Left ventricle myocardium superior (tissue), 1 donor: Measurements from ENCODE around the gene DCXR. TPM values are rescaled to one million over a fixed set of nuclear protein-coding genes. Genes with fewer than 3 reads are reported as not detected.

Source experiments
- ATAC-seq: fragments of 200-7000 bp; cut with Tn5 transposase; one replicate; pipeline ENCODE4 v1.9.1; 2020; ENCODE audit warnings: mild to moderate bottlenecking, moderate library complexity
- DNase-seq: peaks from one replicate; pipeline ENCODE4 v3.0.0-alpha.2; 2020
- intact Hi-C: fragments of 100-400 bp; cut with micrococcal nuclease; formaldehyde crosslinking; loops from one replicate; pipeline ENCODE4 v1.11.0; 2022
- total RNA-seq: library from RNA; stranded (reverse); fragmentation: NEBNext Ultra II Directional; extraction: Animal tissue kit (Norgen Biotek cat#: 25700); gene quantifications from one replicate; pipeline ENCODE4 v1.2.1, GENCODE V29; 2021
- donor health status: DM: no; HTN: yes; CAD: no; lungs with severe emphysema.

DCXR gene
- total RNA-seq, 1 donor from 2014 or later: 177 TPM

DNA sequence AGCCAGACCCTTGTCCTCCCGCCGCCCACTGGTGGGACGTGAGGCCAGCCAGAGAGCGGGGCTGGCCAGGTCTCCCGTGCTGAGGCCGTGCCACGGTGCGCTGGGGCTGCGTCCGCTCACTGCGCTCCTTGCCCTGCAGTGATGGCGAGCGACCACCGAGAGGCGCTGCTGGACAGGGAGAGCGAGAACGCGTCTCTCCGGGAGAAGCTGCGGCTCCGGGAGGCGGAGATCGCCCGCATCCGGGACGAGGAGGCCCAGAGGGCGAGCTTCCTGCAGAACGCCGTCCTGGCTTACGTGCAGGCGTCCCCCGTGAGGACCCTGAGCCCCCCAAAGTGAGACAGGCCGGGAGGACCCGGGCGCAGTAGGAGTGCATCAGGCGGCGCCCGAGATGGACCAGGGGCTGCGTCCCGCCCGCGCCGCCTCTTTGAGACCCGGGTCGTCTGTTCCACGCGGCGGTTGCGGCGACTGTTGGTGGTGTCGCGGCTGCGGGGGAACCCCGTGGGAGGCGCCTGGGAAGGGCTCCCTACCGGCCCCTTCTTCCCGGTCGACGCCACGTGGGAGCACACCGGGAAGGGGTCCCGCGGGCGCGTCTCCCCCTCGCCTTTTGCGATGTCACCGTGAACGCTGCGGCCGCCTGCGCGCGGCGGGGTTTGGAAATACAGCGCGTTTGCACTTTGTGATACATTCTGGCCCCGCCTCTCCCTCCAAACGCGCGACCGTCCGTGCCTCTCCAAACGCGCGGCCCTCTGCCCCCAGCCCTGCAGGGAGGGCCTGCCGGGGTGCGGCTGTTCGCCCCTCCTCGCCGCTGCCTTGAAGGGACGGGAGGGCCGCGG lies 6.8 kb downstream of the DCXR start:
- intact Hi-C loops: no loop called here
- DNase-seq: peak; percentile 90
- peak; percentile 87 for ATAC-seq

DNA sequence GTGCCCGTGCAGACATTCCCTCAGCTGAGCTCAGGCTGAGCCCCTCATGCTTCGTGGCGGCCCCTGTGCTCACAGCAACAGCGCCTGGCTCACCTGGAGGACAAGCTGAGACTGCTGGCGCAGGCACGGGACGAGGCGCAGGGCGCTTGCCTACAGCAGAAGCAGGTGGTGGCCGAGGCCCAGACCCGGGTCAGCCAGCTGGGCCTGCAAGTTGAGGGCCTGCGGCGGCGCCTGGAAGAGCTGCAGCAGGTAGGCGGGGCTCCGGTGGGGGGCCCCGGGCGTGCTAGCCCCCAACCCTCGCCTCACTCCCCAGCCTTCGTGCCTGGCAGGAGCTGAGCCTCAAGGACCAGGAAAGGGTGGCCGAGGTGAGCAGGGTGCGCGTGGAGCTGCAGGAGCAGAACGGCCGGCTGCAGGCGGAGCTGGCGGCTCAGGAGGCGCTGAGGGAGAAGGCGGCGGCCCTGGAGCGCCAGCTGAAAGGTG lies 7.5 kb downstream of the DCXR start:
- DNase-seq: no peak
- intact Hi-C loops: loop anchor here (10.0 kb wide), 1 partner anchor 75 kb away; no protein-coding TSS in a partner anchor

DNA sequence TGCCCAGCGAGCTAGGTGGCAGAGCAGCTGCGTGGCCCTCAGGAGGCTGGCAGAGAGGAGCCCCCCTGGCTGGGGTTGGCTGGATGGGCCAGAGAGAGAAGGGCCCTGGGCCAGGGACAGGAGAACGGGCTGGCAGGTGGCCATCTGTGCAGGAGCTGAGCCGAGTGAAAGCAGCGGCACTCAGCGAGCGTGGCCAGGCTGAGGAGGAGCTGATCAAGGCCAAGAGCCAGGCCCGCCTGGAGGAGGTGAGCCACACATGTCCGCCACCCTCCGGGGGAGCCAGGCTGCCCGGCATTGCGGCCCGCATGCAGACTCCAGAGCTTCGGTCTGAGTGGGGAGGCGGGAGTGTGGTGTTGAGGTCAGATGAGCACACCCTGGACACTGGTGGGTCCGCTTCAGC lies 8.1 kb downstream of the DCXR start:
- intact Hi-C loops: loop anchor here (10.0 kb wide), 1 partner anchor 75 kb away; no protein-coding TSS in a partner anchor
- DNase-seq: peak; percentile 83
- ATAC-seq: peak; percentile 51

More for the DNA sequence above, 7.5 kb downstream of the DCXR start:
- peak; percentile 4 for ATAC-seq

DNA sequence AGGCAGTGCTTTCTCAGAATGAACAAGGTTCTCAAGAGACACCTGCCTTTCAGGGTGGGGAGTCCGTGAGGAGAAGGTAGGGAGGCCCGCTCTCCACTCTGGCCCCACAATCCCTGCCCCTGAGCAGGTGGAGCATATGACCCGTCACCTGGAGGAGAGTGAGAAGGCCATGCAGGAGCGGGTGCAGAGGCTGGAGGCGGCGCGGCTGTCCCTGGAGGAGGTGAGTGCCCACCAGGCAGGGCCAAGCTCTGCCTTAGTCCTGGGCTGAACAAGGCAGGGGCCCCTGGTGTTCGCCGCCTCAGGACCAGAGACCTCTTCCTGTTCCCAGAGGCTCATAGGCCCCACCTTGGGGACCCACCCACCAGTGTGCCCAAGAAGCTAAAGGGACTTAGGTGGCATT lies 8.5 kb downstream of the DCXR start:
- ATAC-seq (no peak), DNase-seq (no peak)
- intact Hi-C loops: loop anchor here (10.0 kb wide), 1 partner anchor 74 kb away; no protein-coding TSS in a partner anchor

DNA sequence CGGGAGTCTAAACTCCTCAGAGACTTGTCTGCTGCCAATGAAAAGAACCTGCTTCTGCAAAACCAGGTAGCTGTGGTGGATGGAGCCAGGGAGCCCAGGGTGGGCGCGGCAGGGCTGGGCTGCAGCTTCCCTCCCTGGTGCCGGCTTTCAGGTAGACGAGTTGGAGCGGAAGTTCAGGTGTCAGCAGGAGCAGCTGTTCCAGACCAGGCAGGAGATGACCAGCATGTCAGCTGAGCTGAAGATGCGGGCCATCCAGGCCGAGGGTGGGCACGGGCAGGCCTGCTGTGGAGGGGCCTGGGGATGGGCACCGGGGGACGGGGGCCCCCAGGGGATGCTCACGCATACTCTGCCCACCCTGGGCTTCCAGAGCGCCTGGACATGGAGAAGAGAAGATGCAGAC lies 9.3 kb downstream of the DCXR start:
- no peak for ATAC-seq
- intact Hi-C loops: loop anchor here (10.0 kb wide), 1 partner anchor 73 kb away; no protein-coding TSS in a partner anchor
- DNase-seq: no peak

DNA sequence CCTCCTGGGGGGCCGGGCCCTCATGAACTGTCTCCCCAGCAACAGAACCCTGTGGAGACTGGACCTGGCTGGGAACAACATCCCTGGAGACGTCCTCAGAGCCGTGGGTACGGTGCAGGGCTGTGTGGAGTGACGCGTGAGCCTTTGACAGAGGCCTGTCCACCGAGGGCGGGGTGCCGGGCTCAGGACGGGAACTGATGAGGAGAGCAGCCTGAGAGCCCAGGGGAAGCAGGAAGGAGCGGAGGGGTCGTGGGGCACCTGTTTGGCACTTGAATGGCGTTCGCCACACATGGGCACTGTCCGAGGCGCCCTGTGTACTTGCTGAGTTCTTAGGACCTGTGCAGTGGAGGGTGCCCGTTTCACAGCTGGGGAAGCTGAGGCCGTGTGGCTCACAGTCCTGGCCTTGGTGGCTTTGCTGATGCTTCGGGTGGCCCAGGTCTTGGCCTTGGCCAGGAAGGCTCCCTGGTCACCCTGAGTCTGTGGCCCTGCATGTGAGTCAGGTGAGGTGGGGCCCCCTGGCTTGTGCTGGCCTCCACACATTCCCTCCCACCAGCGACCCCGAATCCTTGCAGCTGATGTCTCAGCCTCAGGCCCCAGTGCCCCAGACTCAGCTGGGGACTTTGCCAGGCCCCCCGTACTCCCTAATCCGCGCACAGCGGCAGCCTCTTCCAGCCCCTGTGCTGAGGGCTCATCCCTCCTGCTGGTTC lies 11.9 kb downstream of the DCXR start:
- no peak for ATAC-seq
- intact Hi-C loops: loop anchor here (10.0 kb wide), 1 partner anchor 71 kb away; no protein-coding TSS in a partner anchor

DNA sequence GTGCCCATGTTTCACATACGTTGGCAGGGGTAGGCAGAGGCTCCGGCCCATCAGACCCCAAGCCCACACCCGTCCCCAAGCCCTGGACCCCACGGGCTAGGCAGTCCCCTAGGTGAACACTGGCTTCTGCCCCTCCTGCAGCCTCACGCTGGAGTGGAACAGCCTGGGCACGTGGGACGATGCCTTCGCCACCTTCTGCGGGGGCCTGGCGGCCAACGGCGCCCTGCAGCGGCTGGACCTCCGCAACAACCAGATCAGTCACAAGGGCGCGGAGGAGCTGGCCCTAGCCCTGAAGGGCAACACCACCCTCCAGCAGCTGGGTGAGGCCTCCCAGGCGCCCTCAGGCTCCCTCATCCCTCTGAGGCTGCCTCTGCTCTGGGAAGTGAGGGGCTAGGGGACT lies 12.6 kb downstream of the DCXR start:
- intact Hi-C loops: loop anchor here (10.0 kb wide), 1 partner anchor 70 kb away; no protein-coding TSS in a partner anchor
- no peak for DNase-seq
- ATAC-seq: no peak

More for the DNA sequence above, 11.9 kb downstream of the DCXR start:
- no peak for DNase-seq

DNA sequence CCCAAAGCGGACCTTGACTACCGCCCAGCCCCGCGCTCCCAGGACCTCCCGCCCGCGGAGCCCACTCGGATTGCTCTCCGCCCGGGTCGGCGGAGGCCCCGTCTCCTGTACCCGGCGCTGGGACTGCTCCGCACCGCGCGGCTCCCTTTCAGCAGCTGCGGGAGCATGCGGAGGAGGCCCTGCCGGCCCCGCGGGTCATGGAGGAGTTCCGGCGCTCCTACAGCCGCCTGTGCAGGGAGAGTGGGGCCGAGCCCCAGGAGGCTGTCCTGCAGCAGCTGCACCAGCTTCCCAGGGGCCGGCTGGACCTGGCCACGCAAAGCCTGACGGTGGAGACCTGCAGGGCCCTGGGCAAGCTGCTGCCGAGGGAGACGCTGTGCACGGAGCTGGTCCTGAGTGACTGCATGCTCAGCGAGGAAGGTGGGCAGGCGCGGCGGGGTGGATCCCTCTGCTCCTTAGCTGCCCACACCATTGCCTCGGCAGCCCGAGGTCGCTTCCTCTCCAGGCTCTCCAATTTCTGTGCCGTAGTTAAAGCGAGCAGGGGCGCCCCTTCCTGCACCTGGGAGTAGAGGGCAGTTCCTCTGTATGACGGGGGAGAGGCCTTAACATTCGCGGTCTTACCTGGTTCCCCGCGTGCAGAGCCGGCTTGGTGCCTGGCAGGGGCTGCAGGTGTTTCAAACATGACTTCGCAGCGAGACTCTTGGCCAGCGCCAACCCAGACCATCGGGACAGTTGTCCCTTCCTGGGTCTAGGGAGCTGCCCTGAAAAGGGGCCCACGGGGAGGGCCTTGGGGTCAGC lies 13.9 kb downstream of the DCXR start:
- intact Hi-C loops: loop anchor here (10.0 kb wide), 1 partner anchor 69 kb away; no protein-coding TSS in a partner anchor
- DNase-seq (no peak), ATAC-seq (peak; percentile 0)

DNA sequence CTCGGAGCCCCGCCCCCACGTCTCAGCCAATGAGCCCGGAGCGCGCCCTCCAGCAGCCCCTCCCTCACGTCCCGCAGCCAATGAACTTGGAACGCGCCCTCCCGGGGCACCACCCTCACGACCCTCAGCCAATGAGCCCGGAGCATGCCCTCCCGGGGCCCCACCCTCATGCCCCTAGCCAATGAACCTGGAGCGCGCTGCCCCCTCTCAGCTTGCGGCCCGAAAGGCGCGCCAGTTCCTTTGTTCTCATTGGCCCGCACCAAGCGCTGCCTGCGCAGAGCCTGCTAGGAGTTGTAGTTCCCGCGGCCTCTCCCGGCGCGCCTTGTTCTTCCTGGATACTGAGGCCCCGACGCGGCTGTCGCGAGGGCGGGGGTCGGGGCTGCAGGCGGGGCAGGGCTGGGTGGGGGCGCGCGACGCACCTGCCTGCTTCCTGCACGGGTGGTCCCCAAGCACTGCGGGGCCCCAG lies 14.5 kb downstream of the DCXR start, which contains the start of gene LRRC45:
Gene LRRC45 (plus strand): TSS at position 325 of the 466 bp plus-strand sequence. CDS start 339 bp downstream, outside the sequence.
- ATAC-seq: peak; percentile 94
- intact Hi-C loops: loop anchor here (10.0 kb wide), 1 partner anchor 68 kb away; no protein-coding TSS in a partner anchor
- peak; percentile 100 for DNase-seq

DNA sequence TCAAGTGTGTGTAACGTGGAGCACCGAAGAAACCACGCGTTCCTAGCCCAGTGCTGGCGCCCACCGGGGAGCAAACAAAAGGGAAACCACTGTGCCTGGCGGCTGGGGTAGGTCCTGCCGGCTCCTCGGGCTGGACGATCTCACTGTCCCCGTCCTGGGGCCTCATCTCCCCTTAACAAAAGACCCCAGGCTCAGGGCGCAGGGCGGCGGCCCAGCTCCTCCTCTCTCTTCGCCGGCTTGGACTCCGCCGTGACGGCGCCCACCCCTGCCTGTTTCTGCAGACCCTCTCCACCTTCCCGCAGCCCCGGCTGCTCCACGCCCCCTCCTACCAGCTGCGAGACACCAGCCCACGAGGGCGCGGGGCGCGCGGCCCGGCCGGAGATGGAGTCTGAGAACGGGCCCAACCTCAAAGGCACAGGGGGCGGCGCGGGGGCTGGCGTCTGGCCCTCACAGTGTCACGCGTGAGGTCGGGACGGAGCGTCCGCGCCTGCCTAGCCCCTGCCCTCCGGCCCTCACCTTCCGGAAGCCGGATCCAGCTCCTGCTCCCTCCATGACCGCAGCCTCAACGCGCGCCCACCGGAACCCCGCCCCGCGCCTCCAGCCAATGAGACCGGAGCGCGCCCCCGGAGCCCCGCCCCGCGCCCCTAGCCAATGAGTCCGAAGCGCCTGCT lies 15.1 kb downstream of the DCXR start, which contains the start of gene CENPX:
Gene CENPX (minus strand): TSS at position 569 of the 671 bp plus-strand sequence. CDS start 17 bp downstream, at position 552.
- DNase-seq (no peak), ATAC-seq (no peak)
- intact Hi-C loops: loop anchor here (10.0 kb wide), 1 partner anchor 68 kb away; no protein-coding TSS in a partner anchor

DNA sequence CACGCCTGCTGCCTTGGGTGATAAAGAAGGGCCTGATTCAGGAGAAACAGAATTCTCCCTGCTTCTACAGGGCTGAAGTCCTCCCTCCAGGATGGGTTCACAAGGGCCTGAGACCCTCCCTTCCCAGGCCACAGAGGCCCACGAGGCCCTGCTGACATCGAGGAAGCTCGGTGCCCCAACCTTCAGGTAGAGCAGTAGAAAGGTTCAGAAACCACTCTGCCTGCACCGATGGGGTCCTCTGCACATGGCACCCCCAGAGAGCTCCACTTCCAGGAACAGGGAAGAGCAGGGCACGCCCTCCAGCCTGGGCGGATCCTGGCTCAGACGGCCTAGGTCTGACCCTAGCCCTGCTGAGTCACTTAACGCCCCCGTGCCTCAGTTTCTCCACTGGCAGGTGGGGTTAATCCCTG lies 15.6 kb downstream of the DCXR start:
- intact Hi-C loops: loop anchor here (10.0 kb wide), 1 partner anchor 67 kb away; no protein-coding TSS in a partner anchor
- DNase-seq (no peak), ATAC-seq (no peak)

DNA sequence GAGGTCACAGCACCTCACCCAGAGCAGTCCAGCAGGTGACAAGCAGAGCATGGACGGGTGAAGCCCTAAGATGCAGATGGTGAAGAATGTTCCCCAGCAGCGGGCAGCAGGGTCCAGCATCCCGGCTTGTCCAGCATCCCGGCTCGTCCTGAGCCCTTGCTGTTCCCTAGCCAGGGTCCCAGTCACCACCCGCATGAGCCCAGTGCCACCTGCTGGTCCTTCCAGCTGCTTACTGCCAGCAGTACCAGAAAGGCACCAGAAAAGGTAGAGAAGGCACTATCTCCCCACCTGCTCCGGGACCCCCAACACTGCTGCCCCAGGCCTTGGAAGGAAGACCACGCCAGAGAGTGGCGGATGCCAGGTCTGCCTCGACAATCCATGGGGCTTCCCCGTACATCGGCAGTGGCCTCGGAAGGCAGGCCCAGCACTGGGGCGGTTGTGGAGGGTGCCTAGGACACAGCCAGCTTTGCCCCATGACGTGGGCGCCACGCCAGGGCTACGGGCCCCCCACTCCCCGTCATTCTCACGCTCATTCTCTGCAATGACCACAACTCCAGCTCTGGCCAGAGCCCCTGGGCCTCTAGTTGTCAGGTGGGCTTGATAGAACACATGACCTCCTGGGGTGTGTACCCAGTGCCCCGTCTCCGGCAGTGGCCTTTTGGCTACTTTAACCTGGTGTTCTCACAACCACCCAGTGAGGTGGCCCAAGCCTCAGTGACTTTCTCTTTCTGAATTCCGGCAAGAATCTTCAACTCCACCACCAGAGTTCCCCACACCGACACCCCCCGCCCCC lies 16.2 kb downstream of the DCXR start:
- intact Hi-C loops: loop anchor here (10.0 kb wide), 1 partner anchor 67 kb away; no protein-coding TSS in a partner anchor
- peak; percentile 31 for ATAC-seq
- DNase-seq: peak; percentile 86

DNA sequence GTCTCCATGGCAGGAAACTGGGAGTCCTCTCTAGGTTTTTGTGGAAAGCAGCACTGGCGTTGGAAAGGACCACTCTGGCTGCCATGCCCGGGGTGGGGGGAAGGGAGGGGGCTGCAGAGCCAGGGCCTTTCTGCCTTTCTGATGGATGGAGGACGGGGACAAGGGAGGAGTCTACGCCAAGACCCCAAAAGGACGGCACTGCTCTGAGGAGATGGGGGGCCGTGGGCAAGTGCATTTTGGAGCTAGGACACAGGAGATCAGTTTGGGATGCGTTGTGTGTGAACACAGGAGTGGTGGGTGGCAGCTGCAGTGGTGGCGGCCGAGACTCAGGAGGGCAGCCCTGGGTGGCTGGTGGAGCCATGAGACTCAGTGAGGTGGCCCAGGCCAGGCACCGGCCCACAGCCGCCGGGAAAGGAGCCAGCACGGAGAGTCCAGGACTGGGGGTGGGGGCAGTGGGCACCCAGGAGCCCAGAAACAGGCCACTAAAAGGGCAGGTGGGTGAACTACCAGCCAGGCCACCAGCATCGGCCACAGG lies 16.9 kb downstream of the DCXR start:
- intact Hi-C loops: loop anchor here (10.0 kb wide), 1 partner anchor 66 kb away; no protein-coding TSS in a partner anchor
- DNase-seq (no peak), ATAC-seq (no peak)

DNA sequence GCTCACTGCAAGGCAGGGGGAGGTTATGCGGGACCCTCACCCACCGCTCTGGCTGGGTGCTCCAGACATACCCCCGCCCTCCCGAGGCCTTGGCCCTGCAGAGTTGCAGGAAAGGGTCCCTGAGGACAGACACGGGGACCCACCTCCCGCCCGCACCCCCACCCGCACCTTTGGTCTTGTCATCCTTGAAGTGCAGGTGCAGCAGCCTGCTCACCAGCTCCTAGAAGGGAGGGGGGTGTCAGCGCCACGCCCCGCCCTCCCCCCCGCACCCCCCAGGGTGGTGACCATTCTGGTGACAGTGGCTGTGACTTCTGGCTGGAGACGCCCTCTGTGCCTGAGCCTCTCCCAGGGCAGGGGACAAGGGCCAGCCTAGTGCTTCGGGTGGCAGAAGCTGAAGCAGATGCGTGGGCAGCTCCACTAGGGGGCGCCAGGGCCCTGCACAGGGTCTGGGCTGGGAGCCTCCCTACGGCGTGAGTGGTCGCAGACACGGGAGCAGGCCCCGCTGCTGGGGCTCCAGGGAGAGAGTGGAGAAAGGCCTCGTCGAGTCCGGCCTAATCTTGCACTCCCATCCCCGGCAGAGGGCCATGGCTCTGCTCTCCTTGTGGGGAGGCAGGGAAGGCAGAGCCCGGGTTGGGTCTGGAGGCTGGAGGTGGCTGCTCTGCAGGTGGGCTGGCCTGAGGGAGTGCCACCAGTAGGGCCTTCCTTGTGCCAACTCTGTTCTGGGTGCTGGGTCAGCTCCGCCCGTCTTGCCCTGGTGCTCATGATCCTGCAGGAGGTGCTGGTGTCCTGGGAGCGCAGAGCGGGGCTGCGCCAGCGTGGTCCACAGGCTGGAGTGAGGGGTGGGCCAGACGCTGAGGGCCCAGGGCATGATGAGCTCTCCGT lies 17.6 kb downstream of the DCXR start:
- no peak for ATAC-seq
- DNase-seq: peak; percentile 75
- intact Hi-C loops: loop anchor here (10.0 kb wide), 1 partner anchor 65 kb away; no protein-coding TSS in a partner anchor

DNA sequence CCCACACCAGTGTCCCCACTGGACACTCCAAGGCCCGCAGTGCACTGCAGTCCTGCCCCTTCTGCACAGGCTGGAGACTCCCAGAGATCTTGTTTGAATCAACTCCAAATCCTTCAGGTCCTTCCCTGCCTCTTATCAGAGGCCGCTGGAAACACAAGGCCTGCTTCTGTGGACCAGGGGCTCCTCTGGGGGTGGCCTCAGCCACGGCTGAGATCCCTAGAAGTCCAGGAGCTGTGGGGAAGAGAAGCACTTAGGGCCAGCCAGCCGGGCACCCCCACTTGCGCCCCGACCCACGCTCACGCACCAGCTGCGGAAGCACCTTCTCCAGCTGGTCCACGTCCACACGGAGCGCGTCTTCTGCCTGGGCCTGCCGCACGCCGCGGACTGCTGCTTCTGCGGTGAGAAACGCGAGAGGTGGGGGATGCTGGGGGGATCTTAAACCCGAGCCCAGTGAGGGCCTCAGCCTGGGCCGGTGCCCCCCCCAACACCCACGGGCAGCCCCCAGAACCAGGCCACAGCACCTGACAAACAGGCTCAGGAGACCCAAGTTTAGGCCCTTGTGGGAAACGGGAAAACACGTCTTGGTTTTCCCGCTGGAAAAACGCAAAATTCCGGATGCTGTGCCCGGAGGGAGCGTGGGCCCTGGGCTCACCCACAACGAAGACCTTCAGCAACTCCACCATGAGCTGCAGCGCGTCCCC lies 18.4 kb downstream of the DCXR start:
- intact Hi-C loops: no loop called here
- no peak for ATAC-seq
- DNase-seq: no peak
